Spinal cord (tissue), 10 donors: ENCODE results near the gene DPP6. TPM values are rescaled to one million over a fixed set of nuclear protein-coding genes. Genes with fewer than 3 reads are reported as not detected.

Experiments used
- DNase-seq, 6 donors: peaks; one replicate each; pipeline versions ENCODE4 v3.0.0 to v3.0.0-alpha.2; 2013 to 2015; ENCODE audit warnings: low spot score in 6 of 6, low read depth in 4 of 6
- H3K27ac ChIP-seq: one replicate; pipeline ENCODE4 v1.5.1; 2013; ENCODE audit warnings: low read depth, low read length, control low read depth
- H3K27me3 ChIP-seq: one replicate; pipeline ENCODE4 v1.6.1; 2013; ENCODE audit warnings: low read length; ENCODE audit not compliant: control insufficient read depth, insufficient read depth
- H3K36me3 ChIP-seq: one replicate; pipeline ENCODE4 v1.6.1; 2013; ENCODE audit warnings: low read length; ENCODE audit not compliant: control insufficient read depth, insufficient read depth
- H3K4me1 ChIP-seq: one replicate; pipeline ENCODE4 v1.6.1; 2013; ENCODE audit warnings: low read length; ENCODE audit not compliant: control insufficient read depth, insufficient read depth
- H3K4me3 ChIP-seq: one replicate; pipeline ENCODE4 v1.5.1; 2013; ENCODE audit warnings: low read depth, low read length, control low read depth
- H3K9me3 ChIP-seq: one replicate; pipeline ENCODE4 v1.6.1; 2013; ENCODE audit warnings: low read length; ENCODE audit not compliant: control insufficient read depth, insufficient read depth
- WGBS: methylation state at CpG from one replicate; pipeline ENCODE4 v1.1.5; 2013; ENCODE audit warnings: missing lambda C conversion rate; ENCODE audit not compliant: insufficient coverage; 5-methylcytosine and 5-hydroxymethylcytosine counted together
- polyA plus RNA-seq, 2 donors: library from polyadenylated mRNA; unstranded; fragments of 120-200 nt; gene quantifications; one replicate each; pipeline ENCODE4 v1.2.1, GENCODE V29; 2013; ENCODE audit not compliant: insufficient read length in 2 of 2
- total RNA-seq, 2 donors: library from RNA; depleted of rRNA in 1 of 2; stranded (reverse); fragments of 120-200 nt in 1 of 2; fragments of >200 nt in 1 of 2; gene quantifications; one replicate each; pipeline versions ENCODE4 v1.2.3 to v1.2.4, GENCODE V29; 2013 to 2014
- donor health status: healthy.

DPP6 gene
- total and polyA plus RNA-seq, 4 donors, result 36.3 to 104 (median 78.5) TPM

- no peaks in the 10 kb centered on the region for H3K27me3 ChIP-seq
- peak in 3 of 6 donors; percentile 12 to 66 (median 31) for DNase-seq
- H3K9me3 ChIP-seq, result no peaks in the 10 kb centered on the region
- H3K4me3 ChIP-seq, result no peak overlapping the region
- peaks cover 11% of the 10 kb centered on the region for H3K4me1 ChIP-seq
- no peak overlapping the region for H3K27ac ChIP-seq
- 36% methylated on average over 8 of the region's 9 CpGs for WGBS
- H3K36me3 ChIP-seq, result no peaks in the 10 kb centered on the region
Measured at GRCh38 chr7:154546946-154547587, 494.9 kb downstream of the DPP6 start.

- H3K9me3 ChIP-seq, result no peaks in the 10 kb centered on the region
Measured at GRCh38 chr7:154553711-154554265, 501.6 kb downstream of the DPP6 start.

GRCh38 chr7:154559454-154559853, 507.3 kb downstream of the DPP6 start:
- WGBS, result no CpG with 5 or more reads among the region's 3 CpGs
- no peak for DNase-seq
- H3K27me3 ChIP-seq, result no peaks in the 10 kb centered on the region
- no peaks in the 10 kb centered on the region for H3K36me3 ChIP-seq
- H3K4me1 ChIP-seq, result no peaks in the 10 kb centered on the region
- H3K4me3 ChIP-seq, result no peak overlapping the region
- H3K9me3 ChIP-seq, result peaks cover 3% of the 10 kb centered on the region
- no peak overlapping the region for H3K27ac ChIP-seq

More at GRCh38 chr7:154553711-154554265, 501.6 kb downstream of the DPP6 start:
- 75% methylated on average over 1 of the region's 10 CpGs for WGBS
- H3K4me1 ChIP-seq, result no peaks in the 10 kb centered on the region
- H3K36me3 ChIP-seq, result no peaks in the 10 kb centered on the region
- peak in 1 of 6 donors; percentile 40 for DNase-seq
- no peak overlapping the region for H3K27ac ChIP-seq
- no peak overlapping the region for H3K4me3 ChIP-seq
- no peaks in the 10 kb centered on the region for H3K27me3 ChIP-seq

- Histone ChIP-seq H3K9me3 (no peaks in the 10 kb centered on the region), H3K36me3 (no peaks in the 10 kb centered on the region), H3K4me3 (no peak overlapping the region), H3K27ac (no peak overlapping the region), H3K27me3 (no peaks in the 10 kb centered on the region), H3K4me1 (no peaks in the 10 kb centered on the region)
- no peak for DNase-seq
- WGBS, result 67% methylated on average over 2 of the region's 3 CpGs
Measured at GRCh38 chr7:154564676-154565075, 512.5 kb downstream of the DPP6 start.

GRCh38 chr7:154566877-154567276, 514.7 kb downstream of the DPP6 start:
- no peaks in the 10 kb centered on the region for H3K36me3 ChIP-seq
- H3K4me1 ChIP-seq, result no peaks in the 10 kb centered on the region
- no peak overlapping the region for H3K27ac ChIP-seq
- peak in 2 of 6 donors; percentile 48 to 82 for DNase-seq
- no CpG with 5 or more reads among the region's 1 CpG for WGBS
- no peaks in the 10 kb centered on the region for H3K27me3 ChIP-seq
- H3K9me3 ChIP-seq, result no peaks in the 10 kb centered on the region
- H3K4me3 ChIP-seq, result no peak overlapping the region

- H3K27me3 ChIP-seq, result no peaks in the 10 kb centered on the region
- H3K9me3 ChIP-seq, result no peaks in the 10 kb centered on the region
- no peak overlapping the region for H3K27ac ChIP-seq
- H3K36me3 ChIP-seq, result no peaks in the 10 kb centered on the region
- H3K4me3 ChIP-seq, result no peak overlapping the region
- H3K4me1 ChIP-seq, result no peaks in the 10 kb centered on the region
- no CpG with 5 or more reads among the region's 10 CpGs for WGBS
- no peak for DNase-seq
Measured at GRCh38 chr7:154568346-154568745, 516.1 kb downstream of the DPP6 start.

GRCh38 chr7:154569916-154570315, 517.7 kb downstream of the DPP6 start:
- Histone ChIP-seq H3K9me3 (no peaks in the 10 kb centered on the region), H3K27me3 (no peaks in the 10 kb centered on the region), H3K27ac (no peak overlapping the region), H3K4me1 (no peaks in the 10 kb centered on the region), H3K4me3 (no peak overlapping the region), H3K36me3 (peaks cover 9% of the 10 kb centered on the region)
- no peak for DNase-seq
- WGBS, result 80% methylated on average over 1 of the region's 2 CpGs

- Histone ChIP-seq H3K27ac (no peak overlapping the region), H3K9me3 (no peaks in the 10 kb centered on the region), H3K4me1 (no peaks in the 10 kb centered on the region), H3K27me3 (no peaks in the 10 kb centered on the region), H3K4me3 (no peak overlapping the region), H3K36me3 (peaks cover 21% of the 10 kb centered on the region)
- 64% methylated on average over 3 of the region's 3 CpGs for WGBS
- no peak for DNase-seq
Measured at GRCh38 chr7:154571772-154572171, 519.6 kb downstream of the DPP6 start.

GRCh38 chr7:154574235-154574634, 522.0 kb downstream of the DPP6 start:
- no peak for DNase-seq
- Histone ChIP-seq H3K27me3 (no peaks in the 10 kb centered on the region), H3K4me1 (no peaks in the 10 kb centered on the region), H3K9me3 (no peaks in the 10 kb centered on the region), H3K4me3 (no peak overlapping the region), H3K27ac (no peak overlapping the region), H3K36me3 (peaks cover 21% of the 10 kb centered on the region)
- WGBS, result 89% methylated on average over 2 of the region's 2 CpGs

- Histone ChIP-seq H3K9me3 (no peaks in the 10 kb centered on the region), H3K27ac (no peak overlapping the region), H3K4me1 (no peaks in the 10 kb centered on the region), H3K4me3 (no peak overlapping the region), H3K27me3 (no peaks in the 10 kb centered on the region), H3K36me3 (peaks cover 21% of the 10 kb centered on the region)
- no peak for DNase-seq
- 100% methylated on average over 2 of the region's 3 CpGs for WGBS
Measured at GRCh38 chr7:154575497-154575896, 523.3 kb downstream of the DPP6 start.
